Measurements from ENCODE around the gene IL18BP.

Gene IL18BP

DNA sequence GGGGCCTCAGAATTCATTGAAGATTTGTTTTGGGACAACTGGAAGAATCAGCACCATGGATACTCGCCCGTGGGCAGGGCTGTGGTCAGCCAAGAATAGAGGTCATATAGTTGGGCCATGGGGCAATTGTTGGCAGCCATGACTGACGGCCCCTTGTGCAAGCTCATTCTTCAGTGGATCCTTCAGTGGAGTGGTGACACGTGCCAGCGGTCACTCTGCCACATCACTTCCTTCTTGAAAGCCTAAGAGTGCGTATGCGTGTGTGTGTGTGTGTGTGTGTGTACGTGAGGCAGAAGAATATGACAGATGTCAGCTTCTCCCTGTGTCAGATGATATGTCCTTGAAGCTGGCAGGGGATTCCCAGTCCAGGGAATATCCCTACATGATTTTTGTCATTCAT is 1.8 kb upstream of the IL18BP start:
- no peak for DNase-seq (ENCODE audit: low spot score)

- no peak for DNase-seq (ENCODE audit: low spot score)
Measured at GRCh38 chr11:71997594-71997993, 1.1 kb upstream of the IL18BP start.

DNA sequence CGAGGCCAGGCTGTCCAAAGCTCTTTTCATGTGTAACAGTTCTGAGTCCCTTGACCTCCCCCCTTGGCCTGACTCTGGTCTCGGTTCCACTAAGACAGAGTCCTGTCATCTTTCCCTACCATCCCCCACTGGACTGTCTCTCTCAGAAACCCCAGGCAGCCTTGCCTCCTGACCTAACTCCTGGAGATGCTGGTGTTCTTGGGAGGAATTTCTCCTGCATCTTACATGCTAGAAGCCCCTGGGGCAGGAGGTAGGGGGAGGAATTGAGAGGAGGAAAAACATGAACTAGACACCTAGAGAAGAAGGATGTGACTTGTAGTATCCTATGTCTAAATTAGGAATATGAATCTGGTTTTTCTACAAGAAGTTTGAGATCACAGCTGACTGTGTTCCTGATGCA is 648 bp upstream of the IL18BP start:
- DNase-seq (ENCODE audit: low spot score) = no peak

- DNase-seq (ENCODE audit: low spot score) = no peak
Measured at GRCh38 chr11:71999362-71999761, 653 bp downstream of the IL18BP start.

DNA sequence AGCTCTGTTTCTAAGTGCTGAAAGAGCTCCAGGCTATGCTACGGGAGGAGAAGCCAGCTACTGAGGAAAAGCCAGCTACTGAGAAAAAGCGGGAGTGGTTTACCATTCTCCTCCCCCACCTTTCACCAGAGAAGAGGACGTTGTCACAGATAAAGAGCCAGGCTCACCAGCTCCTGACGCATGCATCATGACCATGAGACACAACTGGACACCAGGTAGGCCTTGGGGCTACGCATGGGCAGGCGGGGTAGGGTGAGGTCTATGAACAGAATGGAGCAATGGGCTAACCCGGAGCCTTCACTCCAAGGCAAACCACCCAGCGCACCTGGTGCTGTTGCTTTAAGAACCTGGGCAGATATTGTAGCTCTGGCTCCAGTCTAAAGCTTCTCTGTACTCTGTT is 1.1 kb downstream of the IL18BP start:
- no peak for DNase-seq (ENCODE audit: low spot score)

DNA sequence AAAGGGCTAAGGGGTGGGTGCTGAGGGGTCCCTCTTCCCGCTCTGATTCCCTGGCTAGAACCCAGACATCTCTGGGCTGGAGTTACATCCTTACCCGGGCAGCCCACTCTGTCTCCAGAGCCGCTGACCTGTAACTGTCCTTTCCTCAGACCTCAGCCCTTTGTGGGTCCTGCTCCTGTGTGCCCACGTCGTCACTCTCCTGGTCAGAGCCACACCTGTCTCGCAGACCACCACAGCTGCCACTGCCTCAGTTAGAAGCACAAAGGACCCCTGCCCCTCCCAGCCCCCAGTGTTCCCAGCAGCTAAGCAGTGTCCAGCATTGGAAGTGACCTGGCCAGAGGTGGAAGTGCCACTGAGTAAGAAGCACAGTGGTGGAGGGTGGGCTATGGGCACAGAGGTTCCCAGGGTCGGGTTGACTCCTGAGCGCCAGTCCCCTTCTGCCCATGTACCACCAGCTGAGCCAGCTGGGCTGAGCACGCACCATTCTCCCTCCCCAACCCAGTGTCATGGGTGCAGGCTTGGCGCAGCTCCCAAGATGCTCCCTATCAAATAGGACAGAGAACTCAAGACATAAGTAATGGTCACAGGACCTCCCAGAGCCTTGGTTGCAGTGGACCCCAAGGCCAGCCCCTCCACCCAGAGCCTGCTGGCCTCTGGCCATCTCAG is 1.6 kb downstream of the IL18BP start:
- no peak for DNase-seq (ENCODE audit: low spot score)

DNA sequence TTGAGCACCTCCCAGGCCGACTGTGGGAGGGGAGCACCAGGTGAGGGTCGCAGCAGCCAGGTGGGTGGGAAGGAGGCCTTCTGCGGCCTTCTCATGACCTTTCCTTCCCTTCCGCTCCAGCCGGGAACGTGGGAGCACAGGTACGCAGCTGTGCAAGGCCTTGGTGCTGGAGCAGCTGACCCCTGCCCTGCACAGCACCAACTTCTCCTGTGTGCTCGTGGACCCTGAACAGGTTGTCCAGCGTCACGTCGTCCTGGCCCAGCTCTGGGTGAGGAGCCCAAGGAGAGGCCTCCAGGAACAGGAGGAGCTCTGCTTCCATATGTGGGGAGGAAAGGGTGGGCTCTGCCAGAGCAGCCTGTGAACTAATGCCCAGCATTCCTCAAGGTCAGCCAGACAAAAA is 2.6 kb downstream of the IL18BP start:
- no peak for DNase-seq (ENCODE audit: low spot score)

- no peak for DNase-seq (ENCODE audit: low spot score)
Measured at GRCh38 chr11:72001834-72002591, 3.3 kb downstream of the IL18BP start.

GRCh38 chr11:72002841-72003775 is 4.4 kb downstream of the IL18BP start:
- DNase-seq (ENCODE audit: low spot score) = no peak

DNA sequence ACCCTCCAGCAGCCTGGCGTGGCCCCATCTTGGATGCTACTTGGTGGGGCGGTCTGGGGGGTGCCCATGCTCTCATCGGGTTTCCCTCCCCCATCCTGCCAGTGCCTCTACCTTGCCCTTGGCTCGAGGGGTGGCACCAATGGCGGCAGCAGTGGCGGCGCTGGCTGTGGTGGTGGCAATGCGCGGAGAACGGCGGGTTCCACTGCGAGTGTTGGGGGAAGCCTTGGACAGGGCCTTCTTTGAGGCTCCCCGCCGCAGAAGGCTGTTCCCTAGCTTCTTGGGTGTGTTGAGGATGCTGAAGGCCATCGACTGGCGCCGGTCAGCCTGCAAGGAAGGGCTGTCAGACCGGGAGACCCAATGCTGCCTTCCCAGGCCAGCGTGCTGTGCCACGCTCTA is 5.1 kb downstream of the IL18BP start:
- no peak for DNase-seq (ENCODE audit: low spot score)

- no peak for DNase-seq (ENCODE audit: low spot score)
Measured at GRCh38 chr11:72004515-72005346, 6.0 kb downstream of the IL18BP start.

DNA sequence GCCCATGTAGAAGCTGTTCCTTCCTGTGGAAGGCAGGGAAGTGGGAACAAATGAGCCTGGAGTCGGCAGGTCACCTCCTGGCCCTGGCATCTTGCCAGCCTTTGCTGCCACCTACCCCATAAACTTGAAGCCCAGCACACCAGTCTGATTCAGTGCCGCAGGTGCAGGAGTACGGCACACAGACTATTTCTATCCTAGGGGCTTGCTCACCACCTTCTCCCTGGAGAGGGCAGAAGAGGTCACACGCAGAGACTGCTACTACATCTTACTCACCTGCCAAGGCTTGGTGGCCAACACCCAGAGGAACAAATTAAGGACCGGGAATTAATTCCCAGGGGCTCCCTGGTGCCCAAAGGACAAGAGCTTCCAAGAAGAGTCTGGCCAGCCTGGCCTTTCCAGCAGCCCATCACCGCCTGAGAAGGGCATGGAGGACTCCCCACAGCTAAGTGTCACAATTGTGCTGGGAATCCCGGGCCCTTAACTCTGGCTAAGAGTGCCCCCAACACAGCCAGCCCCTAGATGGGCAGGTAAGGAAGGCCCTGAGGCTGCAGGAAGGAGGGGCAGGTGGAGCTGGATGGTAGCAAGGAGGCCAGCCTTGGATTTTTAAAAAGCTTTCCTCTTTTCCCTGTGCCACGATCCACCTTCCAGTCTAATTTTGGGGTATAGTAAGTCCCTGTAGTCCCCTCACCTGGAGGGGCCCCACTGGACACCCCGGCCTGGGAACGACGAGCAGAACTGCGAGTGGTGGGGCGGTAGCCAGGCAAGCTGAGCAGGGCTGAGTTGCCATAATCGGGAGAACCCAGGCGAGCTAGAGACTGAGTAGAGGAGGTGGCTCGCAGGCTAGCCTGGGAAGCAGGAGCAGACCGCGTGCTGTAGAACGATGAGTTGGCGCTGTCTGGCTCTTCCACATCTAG is 6.9 kb downstream of the IL18BP start:
- no peak for DNase-seq (ENCODE audit: low spot score)

DNA sequence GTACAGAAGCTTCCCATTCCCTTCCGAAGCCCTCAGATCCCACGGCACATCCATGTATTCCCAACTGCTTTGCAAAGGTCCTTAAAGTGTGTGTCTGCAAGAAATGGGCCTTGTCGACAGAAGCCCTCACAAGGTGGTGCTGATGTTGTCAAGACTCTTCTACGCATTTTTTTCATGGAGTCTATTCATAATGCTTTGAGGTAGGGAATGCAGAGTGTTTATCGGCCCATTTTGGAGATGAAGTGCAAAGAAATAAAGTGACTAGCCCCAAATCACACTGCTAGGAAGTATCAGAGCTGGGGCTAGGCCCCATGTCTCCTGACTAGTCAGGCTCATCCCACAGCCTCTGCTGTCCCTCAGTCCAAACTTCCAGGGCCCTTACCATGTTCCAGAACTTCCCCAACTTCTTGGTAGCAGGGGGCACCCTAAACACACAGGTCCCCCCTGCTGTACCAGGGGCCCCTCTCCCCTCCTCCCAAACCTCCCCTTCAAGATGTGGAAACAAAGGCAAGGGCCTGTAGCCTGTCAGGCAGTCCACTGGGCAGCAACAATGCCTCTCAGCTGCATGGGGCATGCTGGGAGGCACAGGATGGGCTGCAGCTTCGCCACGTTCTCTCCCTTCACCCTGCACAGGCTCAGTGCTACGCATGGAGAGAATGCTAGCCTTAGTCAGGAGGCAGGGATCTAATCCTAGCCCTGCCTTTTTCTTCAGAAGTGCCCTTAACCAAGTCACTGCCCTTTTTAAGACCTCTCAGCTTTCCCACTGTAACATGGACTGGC is 7.8 kb downstream of the IL18BP start:
- DNase-seq (ENCODE audit: low spot score) = no peak

DNA sequence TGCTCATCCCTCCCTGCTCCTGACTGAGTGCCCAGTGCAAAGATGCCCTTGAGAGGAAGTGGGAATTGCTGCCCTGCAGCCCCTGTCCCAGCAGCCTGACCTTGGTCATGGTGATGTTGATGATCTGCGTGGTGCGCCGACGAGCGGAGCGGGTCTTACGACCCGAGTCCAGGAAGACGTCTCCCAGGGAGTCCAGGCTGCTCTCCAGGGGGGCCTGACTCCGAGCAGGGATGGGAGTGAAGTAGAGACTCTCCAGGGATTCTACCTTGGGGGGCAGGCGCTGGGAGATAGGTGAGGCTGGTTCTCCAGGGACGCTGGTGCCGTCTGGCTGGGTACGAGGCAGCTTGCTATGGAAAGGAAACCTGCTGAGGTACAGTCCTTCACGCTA is 8.4 kb downstream of the IL18BP start:
- DNase-seq (ENCODE audit: low spot score) = no peak

DNA sequence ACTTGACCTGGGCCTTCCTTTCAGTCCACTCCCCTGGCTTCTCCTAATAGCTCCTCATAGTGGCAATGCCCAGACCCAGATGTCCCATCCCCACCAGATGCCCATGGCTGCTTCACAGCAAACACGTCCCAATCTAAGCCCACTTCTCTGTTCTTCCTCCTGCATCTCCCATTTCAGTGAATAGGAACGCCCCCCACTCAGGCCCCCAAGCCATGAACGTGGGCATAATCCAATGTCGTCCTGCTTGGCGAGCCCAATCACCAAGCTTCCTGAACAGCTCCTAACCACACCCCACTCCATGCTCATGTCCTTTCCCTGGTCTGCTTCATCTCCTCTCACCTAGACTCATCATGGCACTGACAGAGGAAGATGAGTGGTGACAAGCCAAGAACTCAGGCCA is 8.9 kb downstream of the IL18BP start:
- no peak for DNase-seq (ENCODE audit: low spot score)

DNA sequence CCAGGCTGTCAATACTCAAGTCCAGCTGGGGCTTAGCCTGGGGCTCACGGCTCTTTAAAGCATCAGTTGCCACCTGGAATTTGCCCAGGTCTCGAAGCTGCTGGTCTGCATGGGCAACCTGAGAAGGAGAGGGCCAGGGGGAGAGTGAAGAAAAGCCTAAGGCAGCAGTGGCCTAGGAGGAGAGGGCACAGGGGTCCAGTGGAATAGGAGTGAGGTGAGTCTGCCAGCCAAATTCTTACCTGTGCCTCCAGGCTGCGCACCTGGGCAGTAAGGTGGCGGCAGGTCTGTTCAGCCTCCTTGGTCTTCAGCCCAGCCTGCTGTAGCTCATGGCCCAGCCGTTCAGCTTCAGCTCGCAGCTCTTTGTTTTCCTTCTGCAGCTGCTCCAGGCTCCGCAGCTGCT is 10.0 kb downstream of the IL18BP start:
- DNase-seq (ENCODE audit: low spot score) = no peak

GRCh38 chr11:72009156-72009555 is 10.4 kb downstream of the IL18BP start:
- DNase-seq (ENCODE audit: low spot score) = no peak

GRCh38 chr11:72010529-72011233 is 12.0 kb downstream of the IL18BP start:
- DNase-seq (ENCODE audit: low spot score) = no peak

GRCh38 chr11:72012091-72012630 is 13.5 kb downstream of the IL18BP start:
- no peak for DNase-seq (ENCODE audit: low spot score)
